HepG2 (cell line): Measurements from ENCODE around the gene EZH1. TPM values are rescaled to one million over a fixed set of nuclear protein-coding genes. Genes with fewer than 3 reads are reported as not detected.
A peak's percentile ranks its signal among the peaks of the same experiment; 100 is the strongest.

Source experiments
- ATF5 ChIP-seq: sonication (generic); formaldehyde crosslinking; IDR thresholded peaks from 2 replicates; pipeline ENCODE4 v1.4.0; 2020; ENCODE audit warnings: mild to moderate bottlenecking, low read depth, missing genetic modification reagents
- CBX2 ChIP-seq, 2 experiments: fragments of 200-600 bp in 1 of 2; sonication (generic); formaldehyde crosslinking in 1 of 2; IDR thresholded peaks; 2 replicates each; pipeline versions ENCODE4 v1.7.0 to v1.8.1; 2018 to 2022; ENCODE audit warnings: low read depth in 2 of 2, low read length in 1 of 2, mild to moderate bottlenecking in 1 of 2, missing genetic modification reagents in 1 of 2
- CTCF ChIP-seq: sonication (generic); formaldehyde crosslinking; IDR thresholded peaks from 2 replicates; pipeline ENCODE4 v1.5.0; 2020; ENCODE audit warnings: mild to moderate bottlenecking, missing genetic modification reagents, moderate library complexity
- ETV5 ChIP-seq: IDR thresholded peaks from 2 replicates; pipeline ENCODE4 v1.6.1; 2018; ENCODE audit warnings: missing biosample characterization, missing genetic modification reagents, inconsistent platforms, borderline replicate concordance
- FLYWCH1 ChIP-seq: sonication (generic); formaldehyde crosslinking; IDR thresholded peaks from 2 replicates; pipeline ENCODE4 v1.8.1; 2023; ENCODE audit warnings: mild to moderate bottlenecking, missing genetic modification reagents
- HMG20B ChIP-seq: conservative IDR thresholded peaks from 2 replicates; pipeline ENCODE4 v1.6.1; 2016; ENCODE audit warnings: missing genetic modification reagents, missing compliant biosample characterization
- HMGA1 ChIP-seq: sonication (generic); formaldehyde crosslinking; conservative IDR thresholded peaks from 2 replicates; pipeline ENCODE4 v1.4.0; 2020; ENCODE audit warnings: missing genetic modification reagents
- HNF4A ChIP-seq: sonication (generic); formaldehyde crosslinking; IDR thresholded peaks from 2 replicates; pipeline ENCODE4 v1.4.0; 2020; ENCODE audit warnings: missing genetic modification reagents
- HOXD1 ChIP-seq: sonication (generic); formaldehyde crosslinking; IDR thresholded peaks from 2 replicates; pipeline ENCODE4 v1.5.0; 2020; ENCODE audit warnings: missing genetic modification reagents
- JDP2 ChIP-seq: sonication (generic); formaldehyde crosslinking; IDR thresholded peaks from 2 replicates; pipeline ENCODE4 v1.8.1; 2022; ENCODE audit warnings: missing genetic modification reagents, borderline replicate concordance
- LCORL ChIP-seq, 2 experiments: fragments of 450-650 bp in 1 of 2; sonication (generic) in 1 of 2; formaldehyde crosslinking in 1 of 2; IDR thresholded peaks; 2 replicates each; pipeline versions ENCODE4 v1.5.0 to v1.6.1; 2017 to 2020; ENCODE audit warnings: antibody characterized with exemption in 1 of 2, missing genetic modification reagents in 1 of 2
- NFIB ChIP-seq: sonication (generic); formaldehyde crosslinking; IDR thresholded peaks from 2 replicates; pipeline ENCODE4 v1.9.0; 2021; ENCODE audit warnings: missing genetic modification reagents, mild to moderate bottlenecking, borderline replicate concordance
- NKX3-1 ChIP-seq: sonication (generic); formaldehyde crosslinking; IDR thresholded peaks from 2 replicates; pipeline ENCODE4 v1.5.0; 2020; ENCODE audit warnings: missing genetic modification reagents
- PHB2 ChIP-seq: fragments of 450-650 bp; IDR thresholded peaks from 2 replicates; pipeline ENCODE4 v1.6.1; 2018; ENCODE audit not compliant: partially characterized antibody
- RARG ChIP-seq: sonication (generic); formaldehyde crosslinking; IDR thresholded peaks from 2 replicates; pipeline ENCODE4 v1.4.0; 2020; ENCODE audit warnings: low read depth, mild to moderate bottlenecking, missing genetic modification reagents
- SIN3B ChIP-seq: fragments of 150-350 bp; IDR thresholded peaks from 2 replicates; pipeline ENCODE4 v1.6.1; 2014; ENCODE audit warnings: low read length
- SRSF4 ChIP-seq: fragments of 200-400 bp; formaldehyde crosslinking; IDR thresholded peaks from one replicate; pipeline ENCODE4 v1.6.1; 2018; ENCODE audit warnings: mild to moderate bottlenecking, low read depth, low read length, moderate library complexity; ENCODE audit not compliant: poor library complexity, severe bottlenecking
- TRAFD1 ChIP-seq: sonication (generic); formaldehyde crosslinking; IDR thresholded peaks from 2 replicates; pipeline ENCODE4 v1.5.1; 2020; ENCODE audit warnings: missing genetic modification reagents, mild to moderate bottlenecking, borderline replicate concordance
- YEATS2 ChIP-seq: sonication (generic); formaldehyde crosslinking; IDR thresholded peaks from 2 replicates; pipeline ENCODE4 v1.4.0; 2020; ENCODE audit warnings: missing genetic modification reagents, borderline replicate concordance
- ZBTB7A ChIP-seq: sonication (generic); formaldehyde crosslinking; IDR thresholded peaks from 2 replicates; pipeline ENCODE4 v1.8.0; 2022; ENCODE audit warnings: mild to moderate bottlenecking, missing genetic modification reagents
- ZIK1 ChIP-seq: sonication (generic); formaldehyde crosslinking; IDR thresholded peaks from 2 replicates; pipeline ENCODE4 v1.5.0; 2020; ENCODE audit warnings: mild to moderate bottlenecking, low read depth, missing genetic modification reagents, borderline replicate concordance
- ZNF207 ChIP-seq: fragments of 450-650 bp; IDR thresholded peaks from 2 replicates; pipeline ENCODE4 v1.6.1; 2016; ENCODE audit warnings: antibody characterized with exemption, borderline replicate concordance
- ZNF552 ChIP-seq: sonication (generic); formaldehyde crosslinking; IDR thresholded peaks from 2 replicates; pipeline ENCODE4 v1.9.0; 2022; ENCODE audit warnings: missing genetic modification reagents, mild to moderate bottlenecking, borderline replicate concordance
- ZNF713 ChIP-seq: sonication (generic); formaldehyde crosslinking; IDR thresholded peaks from 2 replicates; pipeline ENCODE4 v1.4.0; 2020; ENCODE audit warnings: mild to moderate bottlenecking, missing genetic modification reagents
- ZNF740 ChIP-seq: sonication (generic); formaldehyde crosslinking; IDR thresholded peaks from 2 replicates; pipeline ENCODE4 v1.4.0; 2020; ENCODE audit warnings: missing genetic modification reagents
- polyA plus RNA-seq, 8 experiments: library from polyadenylated mRNA; depleted of rRNA in 3 of 8; stranded (reverse) in 7 of 8; unstranded in 1 of 8; fragments of >200 nt; fragmentation: Illumina TruSeq in 4 of 8; extraction: Trizol in 4 of 8; gene quantifications; 2 replicates each; pipeline versions ENCODE4 v1.2.1 to v1.2.3, GENCODE V29; 2011 to 2016; ENCODE audit warnings: low read depth in 4 of 8, missing spikeins in 1 of 8, mixed read lengths in 1 of 8; ENCODE audit not compliant: insufficient read depth in 1 of 8
- total RNA-seq, 5 experiments: library from RNA; depleted of rRNA; stranded (reverse); fragments of >200 nt; fragmentation: Illumina TruSeq; extraction: Trizol; gene quantifications; 2 replicates each; pipeline ENCODE4 v1.2.3, GENCODE V29; 2016; ENCODE audit warnings: low read depth in 1 of 5

EZH1 gene
- total and polyA plus RNA-seq, 2 of the 13 experiments (the other 11 are each of a cell fraction or from before 2014, with no cell fraction given), result 11.6 to 24.0 TPM

- TF ChIP-seq ATF5, result no peak
- TF ChIP-seq CBX2 (IDR thresholded peaks at IDR 0.05; ENCODE audit: low read depth, low read length), result no peak
- no peak for TF ChIP-seq CBX2 (CRISPR knock-in tag; IDR thresholded peaks at IDR 0.05; ENCODE audit: low read depth)
- no peak for TF ChIP-seq SRSF4
- no peak; the same call in none of the 2 replicates for TF ChIP-seq SIN3B
- TF ChIP-seq CTCF (CRISPR knock-in tag), result no peak; the same call in 1 of the 2 replicates
- TF ChIP-seq NFIB, result no peak
- no peak; the same call in none of the 2 replicates for TF ChIP-seq HOXD1 (CRISPR knock-in tag)
- peak; percentile 61 for TF ChIP-seq HNF4A (CRISPR knock-in tag)
- no peak; the same call in 1 of the 2 replicates for TF ChIP-seq HMG20B (CRISPR knock-in tag)
- no peak for TF ChIP-seq TRAFD1
- TF ChIP-seq FLYWCH1 (CRISPR knock-in tag), result no peak
- TF ChIP-seq ZNF207, result no peak
- no peak for TF ChIP-seq PHB2
- no peak for TF ChIP-seq HMGA1 (CRISPR knock-in tag)
- no peak for TF ChIP-seq ZNF713
- peak; percentile 66 for TF ChIP-seq ZNF740 (CRISPR knock-in tag)
- TF ChIP-seq YEATS2 (CRISPR knock-in tag), result peak; percentile 79
- no peak for TF ChIP-seq ZNF552 (CRISPR knock-in tag)
- peak; percentile 37; the same call in 1 of the 2 replicates for TF ChIP-seq NKX3-1 (CRISPR knock-in tag)
- TF ChIP-seq ZIK1 (CRISPR knock-in tag), result no peak; the same call in 1 of the 2 replicates
- TF ChIP-seq ZBTB7A (CRISPR knock-in tag), result 0 out of 2 replicates have a peak, but pooled peaks have one; percentile 40
- TF ChIP-seq JDP2 (CRISPR knock-in tag), result no peak
- TF ChIP-seq ETV5 (CRISPR knock-in tag), result peak; percentile 61; the same call in 1 of the 2 replicates
- no peak for TF ChIP-seq LCORL (IDR thresholded peaks at IDR 0.05)
- TF ChIP-seq LCORL (CRISPR knock-in tag; IDR thresholded peaks at IDR 0.05), result no peak; the same call in none of the 2 replicates
- no peak for TF ChIP-seq RARG (CRISPR knock-in tag)
These were observed 66.7 kb downstream of the EZH1 start (continued) for GRCh38 chr17:42677921-42678781.
